Suppressor macrophage (primary cell): Measurements from ENCODE around the gene PAPPA2.
"Not testable (repeated sequence)": the region's sequence is repeated elsewhere in the genome, so short reads cannot be mapped to it uniquely, and the experiment has no call there.

Experiments used
- DNase-seq, 4 experiments: peaks; one replicate each; pipeline ENCODE4 v3.0.0-alpha.2; 2020 to 2022

The PAPPA2 gene

GRCh38 chr1:176612791-176613190 is 149.8 kb downstream of the PAPPA2 start:
- DNase-seq: no peak

GRCh38 chr1:176617881-176618280 is 154.9 kb downstream of the PAPPA2 start:
- no peak for DNase-seq

GRCh38 chr1:176619261-176619660 is 156.3 kb downstream of the PAPPA2 start:
- no peak for DNase-seq

GRCh38 chr1:176625365-176625764 is 162.4 kb downstream of the PAPPA2 start:
- no peak for DNase-seq

GRCh38 chr1:176626572-176627061 is 163.6 kb downstream of the PAPPA2 start:
- DNase-seq: no peak

GRCh38 chr1:176628775-176629174 is 165.8 kb downstream of the PAPPA2 start:
- no peak for DNase-seq

GRCh38 chr1:176634733-176635132 is 171.8 kb downstream of the PAPPA2 start:
- not testable (repeated sequence) for DNase-seq

GRCh38 chr1:176638713-176639526 is 175.9 kb downstream of the PAPPA2 start:
- DNase-seq: no peak

- no peak for DNase-seq
Measured at GRCh38 chr1:176643536-176643935, 180.6 kb downstream of the PAPPA2 start.

GRCh38 chr1:176648556-176648955 is 185.6 kb downstream of the PAPPA2 start:
- no peak for DNase-seq

GRCh38 chr1:176656257-176656995 is 193.5 kb downstream of the PAPPA2 start:
- DNase-seq: no peak

GRCh38 chr1:176669782-176670181 is 206.8 kb downstream of the PAPPA2 start:
- no peak for DNase-seq

GRCh38 chr1:176670853-176671252 is 207.9 kb downstream of the PAPPA2 start:
- no peak for DNase-seq

- no peak for DNase-seq
Measured at GRCh38 chr1:176682830-176683535, 220.0 kb downstream of the PAPPA2 start.

- DNase-seq: peak; percentile 13 to 41 (median 24)
Measured at GRCh38 chr1:176691251-176692228, 228.6 kb downstream of the PAPPA2 start.

- DNase-seq: no peak
Measured at GRCh38 chr1:176692431-176692830, 229.5 kb downstream of the PAPPA2 start.

- DNase-seq: no peak
Measured at GRCh38 chr1:176692988-176693696, 230.2 kb downstream of the PAPPA2 start.

GRCh38 chr1:176693697-176694329 is 230.8 kb downstream of the PAPPA2 start:
- DNase-seq: no peak

GRCh38 chr1:176694713-176695112 is 231.7 kb downstream of the PAPPA2 start:
- no peak for DNase-seq

GRCh38 chr1:176696109-176696508 is 233.1 kb downstream of the PAPPA2 start:
- no peak for DNase-seq

GRCh38 chr1:176696689-176697088 is 233.7 kb downstream of the PAPPA2 start:
- no peak for DNase-seq
